Smooth muscle cell (in vitro differentiated cells): ENCODE results near the gene CADPS2. TPM values are rescaled to one million over a fixed set of nuclear protein-coding genes. Genes with fewer than 3 reads are reported as not detected.

Source experiments
- DNase-seq: peaks from one replicate; lab custom pipeline; 2025; ENCODE audit not compliant: unreplicated experiment; lab: John Stamatoyannopoulos, UW
- H2AFZ ChIP-seq: fragments of 200-600 bp; sonication (generic); 2 replicates; pipeline ENCODE4 v1.6.0; 2016; ENCODE audit warnings: antibody characterized with exemption, low read depth, mild to moderate bottlenecking
- H3F3A ChIP-seq: fragments of 200-600 bp; sonication (generic); 2 replicates; pipeline ENCODE4 v1.6.0; 2017; ENCODE audit warnings: antibody characterized with exemption, low read depth
- H3K27ac ChIP-seq: fragments of 200-600 bp; sonication (generic); 2 replicates; pipeline ENCODE4 v1.5.1; 2016; ENCODE audit warnings: low read depth, mild to moderate bottlenecking
- H3K27me3 ChIP-seq: fragments of 200-600 bp; sonication (generic); 2 replicates; pipeline ENCODE4 v1.6.1; 2016; ENCODE audit warnings: low read depth, mild to moderate bottlenecking
- H3K36me3 ChIP-seq: fragments of 200-600 bp; sonication (generic); 2 replicates; pipeline ENCODE4 v1.5.1; 2016; ENCODE audit warnings: low read depth
- H3K4me1 ChIP-seq: fragments of 200-600 bp; sonication (generic); 2 replicates; pipeline ENCODE4 v1.5.1; 2016; ENCODE audit warnings: low read depth
- H3K4me2 ChIP-seq: fragments of 200-600 bp; sonication (generic); 2 replicates; pipeline ENCODE4 v1.6.0; 2016; ENCODE audit warnings: mild to moderate bottlenecking
- H3K4me3 ChIP-seq: fragments of 200-600 bp; sonication (generic); 2 replicates; pipeline ENCODE4 v1.5.1; 2016; ENCODE audit warnings: mild to moderate bottlenecking
- H3K79me2 ChIP-seq: fragments of 200-600 bp; sonication (generic); 2 replicates; pipeline ENCODE4 v1.6.0; 2016; ENCODE audit warnings: low read depth, mild to moderate bottlenecking
- H3K9ac ChIP-seq: fragments of 200-600 bp; sonication (generic); 2 replicates; pipeline ENCODE4 v1.6.0; 2016; ENCODE audit warnings: low read depth
- H3K9me3 ChIP-seq: fragments of 200-600 bp; sonication (generic); replicated peaks from 2 replicates; pipeline ENCODE4 v1.5.1; 2016; ENCODE audit warnings: low read depth
- H4K20me1 ChIP-seq: fragments of 200-600 bp; sonication (generic); 2 replicates; pipeline ENCODE4 v1.6.0; 2016; ENCODE audit warnings: low read depth
- WGBS: methylation state at CpG from one replicate; pipeline ENCODE4 v1.1.7; 2016; ENCODE audit warnings: low lambda C conversion rate; 5-methylcytosine and 5-hydroxymethylcytosine counted together
- polyA plus RNA-seq: library from polyadenylated mRNA; unstranded; fragments of >200 nt; fragmentation: Nextera tagmentation; extraction: Ambion mirVana; gene quantifications from 2 replicates; pipeline ENCODE4 v1.2.1, GENCODE V29; 2016
- total RNA-seq: library from RNA; depleted of rRNA; stranded (reverse); fragments of >200 nt; gene quantifications from 2 replicates; pipeline ENCODE4 v1.2.3, GENCODE V29; 2014
- TF ChIP-seq, protein P1 (sequence below): fragments of 200-600 bp; sonication (generic); IDR thresholded peaks from 2 replicates; pipeline ENCODE4 v1.5.1; 2017; ENCODE audit warnings: borderline replicate concordance, mild to moderate bottlenecking, antibody characterized with exemption; ENCODE audit not compliant: insufficient read depth, poor library complexity, severe bottlenecking

The CADPS2 gene
- total and polyA plus RNA-seq, 2 experiments from 2014 or later, result 8.5 to 15.6 TPM

DNA sequence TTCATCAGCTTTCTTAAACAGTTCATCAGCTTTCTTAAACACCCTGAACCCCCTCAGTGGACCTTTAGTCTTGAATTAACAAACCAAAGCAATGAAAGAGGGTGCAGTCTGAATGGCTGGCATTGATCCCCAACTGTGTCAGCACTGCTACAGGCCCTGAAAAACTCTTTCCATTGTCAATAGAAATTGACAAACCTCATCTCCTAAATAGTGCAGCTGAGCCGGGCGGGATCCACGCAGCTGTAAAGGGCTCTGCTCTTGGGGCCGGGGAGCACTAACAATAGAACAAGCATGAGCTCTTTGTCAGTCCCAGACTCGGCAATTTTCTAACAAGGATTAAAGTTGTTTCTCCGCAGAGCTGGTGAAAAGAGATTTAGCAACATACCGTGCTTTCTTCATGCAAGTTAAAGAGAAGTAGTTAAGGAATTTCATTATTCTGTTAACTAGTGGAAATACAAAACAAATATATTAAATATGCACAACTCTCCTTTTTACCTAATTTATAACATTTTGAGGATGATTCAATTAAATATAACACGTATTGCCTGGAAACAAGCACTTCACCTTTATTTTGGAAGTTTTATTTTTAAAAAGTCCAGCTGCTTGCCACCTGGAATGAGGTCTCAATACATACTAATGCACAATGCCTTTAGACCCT, 557.0 kb downstream of the CADPS2 start:
- Histone ChIP-seq H3K4me2 (no peak overlapping the region), H3K36me3 (no peaks in the 10 kb centered on the region), H3F3A (no peaks in the 10 kb centered on the region), H3K27ac (no peak overlapping the region), H3K9ac (no peak overlapping the region), H3K27me3 (no peaks in the 10 kb centered on the region), H3K4me3 (no peak overlapping the region), H4K20me1 (no peaks in the 10 kb centered on the region), H3K9me3 (no peaks in the 10 kb centered on the region), H2AFZ (no peak overlapping the region), H3K4me1 (peaks cover 71% of the 10 kb centered on the region), H3K79me2 (no peaks in the 10 kb centered on the region)
- WGBS, result 49% methylated on average over 8 of the region's 8 CpGs
- no peak for DNase-seq
- TF ChIP-seq, protein P1, sequence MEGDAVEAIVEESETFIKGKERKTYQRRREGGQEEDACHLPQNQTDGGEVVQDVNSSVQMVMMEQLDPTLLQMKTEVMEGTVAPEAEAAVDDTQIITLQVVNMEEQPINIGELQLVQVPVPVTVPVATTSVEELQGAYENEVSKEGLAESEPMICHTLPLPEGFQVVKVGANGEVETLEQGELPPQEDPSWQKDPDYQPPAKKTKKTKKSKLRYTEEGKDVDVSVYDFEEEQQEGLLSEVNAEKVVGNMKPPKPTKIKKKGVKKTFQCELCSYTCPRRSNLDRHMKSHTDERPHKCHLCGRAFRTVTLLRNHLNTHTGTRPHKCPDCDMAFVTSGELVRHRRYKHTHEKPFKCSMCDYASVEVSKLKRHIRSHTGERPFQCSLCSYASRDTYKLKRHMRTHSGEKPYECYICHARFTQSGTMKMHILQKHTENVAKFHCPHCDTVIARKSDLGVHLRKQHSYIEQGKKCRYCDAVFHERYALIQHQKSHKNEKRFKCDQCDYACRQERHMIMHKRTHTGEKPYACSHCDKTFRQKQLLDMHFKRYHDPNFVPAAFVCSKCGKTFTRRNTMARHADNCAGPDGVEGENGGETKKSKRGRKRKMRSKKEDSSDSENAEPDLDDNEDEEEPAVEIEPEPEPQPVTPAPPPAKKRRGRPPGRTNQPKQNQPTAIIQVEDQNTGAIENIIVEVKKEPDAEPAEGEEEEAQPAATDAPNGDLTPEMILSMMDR, result no peak

DNA sequence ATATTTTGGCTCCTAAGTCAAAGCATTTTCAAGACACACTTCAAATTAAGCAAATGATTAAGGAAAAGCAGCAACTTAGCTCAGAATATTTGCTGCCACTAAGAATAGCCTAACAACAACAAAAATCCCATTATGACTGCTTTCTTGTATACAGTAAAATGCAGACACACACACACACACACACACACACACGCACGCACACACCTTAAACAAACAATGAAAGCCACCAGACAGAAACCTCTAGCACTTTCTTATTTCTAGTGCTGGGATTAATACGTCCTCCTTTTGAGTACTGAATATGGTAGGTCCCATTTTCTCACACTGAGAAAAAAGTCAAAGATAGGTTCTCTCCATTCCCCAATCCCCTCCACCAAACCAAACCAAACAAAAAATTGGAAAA, 558.3 kb downstream of the CADPS2 start:
- no peaks in the 10 kb centered on the region for H3K9me3 ChIP-seq
- no peak overlapping the region for H2AFZ ChIP-seq
- H4K20me1 ChIP-seq, result no peaks in the 10 kb centered on the region
- H3K79me2 ChIP-seq, result no peaks in the 10 kb centered on the region
- no peaks in the 10 kb centered on the region for H3K36me3 ChIP-seq
- no peak overlapping the region for H3K9ac ChIP-seq
- peaks cover 70% of the 10 kb centered on the region for H3K4me1 ChIP-seq
- 70% methylated on average over 3 of the region's 3 CpGs for WGBS
- H3K27me3 ChIP-seq, result no peaks in the 10 kb centered on the region
- no peak overlapping the region for H3K27ac ChIP-seq
- H3F3A ChIP-seq, result no peaks in the 10 kb centered on the region
- TF ChIP-seq, protein P1, result no peak
- DNase-seq, result no peak
- no peak overlapping the region for H3K4me3 ChIP-seq
- no peak overlapping the region for H3K4me2 ChIP-seq

DNA sequence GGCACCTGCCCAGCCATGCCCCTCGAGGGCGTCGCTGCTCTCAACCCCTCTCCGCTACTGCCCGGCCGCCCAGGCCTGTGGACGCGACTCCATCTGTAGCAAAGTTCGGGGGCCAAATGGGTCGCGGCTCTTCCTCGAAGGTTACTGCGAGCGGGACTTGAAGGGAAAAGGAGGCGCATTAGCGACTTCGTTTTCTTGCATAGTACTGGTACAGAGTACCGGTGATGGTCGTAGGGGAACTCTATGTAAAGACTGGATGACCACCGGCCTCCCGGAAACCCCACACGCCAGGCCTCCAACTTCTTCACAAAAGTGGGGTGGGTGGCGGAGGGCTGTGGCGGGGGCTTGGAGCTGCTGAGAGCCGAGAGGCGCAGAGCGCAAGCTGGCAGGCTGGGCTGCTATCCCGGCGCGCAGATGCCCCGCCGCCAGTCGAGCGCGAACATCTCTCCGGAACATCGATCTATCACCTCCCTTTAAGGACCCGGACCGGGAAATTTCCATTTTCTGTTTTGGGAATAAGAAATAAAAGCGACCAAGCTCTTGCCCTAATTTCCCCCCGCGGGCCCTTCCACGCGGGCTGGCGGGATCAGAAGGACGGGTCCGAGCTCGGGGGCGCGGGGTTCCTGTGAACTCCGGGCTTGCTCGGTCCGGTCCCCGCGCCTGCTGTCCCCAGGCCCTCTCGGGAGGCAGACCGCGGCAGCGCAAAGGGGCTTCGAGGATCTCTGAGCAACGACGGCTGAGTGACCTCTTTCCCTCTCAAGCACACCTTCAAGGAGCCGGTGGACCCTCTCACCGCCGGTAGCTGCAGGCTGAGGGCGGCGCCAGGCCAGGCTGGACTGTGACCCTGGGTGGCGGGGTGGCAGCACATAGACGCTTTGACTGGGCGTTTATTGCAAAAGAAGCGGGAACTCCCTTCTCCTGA, 569.5 kb downstream of the CADPS2 start:
- H3K4me2 ChIP-seq, result peak overlapping the region; percentile 78
- no peaks in the 10 kb centered on the region for H3F3A ChIP-seq
- DNase-seq, result no peak
- H3K4me1 ChIP-seq, result peaks cover 49% of the 10 kb centered on the region
- TF ChIP-seq, protein P1, result no peak
- H2AFZ ChIP-seq, result no peak overlapping the region
- WGBS, result 2% methylated on average over 70 of the region's 71 CpGs
- peak overlapping the region; percentile 14 for H3K4me3 ChIP-seq
- peaks cover 98% of the 10 kb centered on the region for H3K27me3 ChIP-seq
- no peak overlapping the region for H3K27ac ChIP-seq
- no peaks in the 10 kb centered on the region for H3K36me3 ChIP-seq
- H3K9me3 ChIP-seq, result no peaks in the 10 kb centered on the region
- H3K9ac ChIP-seq, result no peak overlapping the region
- no peaks in the 10 kb centered on the region for H3K79me2 ChIP-seq
- no peaks in the 10 kb centered on the region for H4K20me1 ChIP-seq
